Adrenal gland (tissue), 12 donors: ENCODE measurements around the gene SPAG5. TPM values are rescaled to one million over a fixed set of nuclear protein-coding genes. Genes with fewer than 3 reads are reported as not detected.

Experiments used
- DNase-seq, 7 donors: peaks; one replicate each; pipeline ENCODE4 v3.0.0-alpha.2; 2019 to 2020
- H3K27ac ChIP-seq, 5 donors: fragments of 200-600 bp; sonication (generic) in 4 of 5; 1 replicate in 3 of 5; 2 replicates in 2 of 5; pipeline versions ENCODE4 v1.5.1 to v1.8.0; 2016 to 2020; ENCODE audit warnings: mild to moderate bottlenecking in 1 of 5
- H3K27me3 ChIP-seq: fragments of 200-600 bp; 2 replicates; pipeline ENCODE4 v1.8.0; 2021
- H3K36me3 ChIP-seq, 2 donors: fragments of 200-600 bp; replicated peaks in 1 of 2; 1 replicate in 1 of 2; 2 replicates in 1 of 2; pipeline versions ENCODE4 v1.5.1 to v1.8.0; 2018 to 2022
- H3K4me1 ChIP-seq, 2 donors: fragments of 200-600 bp; replicated peaks in 1 of 2; 1 replicate in 1 of 2; 2 replicates in 1 of 2; pipeline versions ENCODE4 v1.5.1 to v1.8.0; 2018 to 2021
- H3K4me3 ChIP-seq, 4 donors: fragments of 200-600 bp; sonication (generic) in 3 of 4; one replicate each; pipeline ENCODE4 v1.5.1; 2016 to 2018
- H3K9me3 ChIP-seq, 3 donors: fragments of 200-600 bp; sonication (generic) in 1 of 3; replicated peaks in 1 of 3; 1 replicate in 2 of 3; 2 replicates in 1 of 3; pipeline versions ENCODE4 v1.5.1 to v1.8.0; 2016 to 2021
- CTCF ChIP-seq, 6 experiments: fragments of 450-650 bp in 4 of 6; fragments of 200-600 bp in 2 of 6; sonication (generic) in 1 of 6; IDR thresholded peaks; 1 replicate in 5 of 6; 2 replicates in 1 of 6; pipeline versions ENCODE4 v1.5.1 to v1.8.0; 2016 to 2021; ENCODE audit warnings: antibody characterized with exemption in 6 of 6, mild to moderate bottlenecking in 2 of 6, moderate library complexity in 1 of 6
- POLR2A ChIP-seq, 2 donors: fragments of 450-650 bp; IDR thresholded peaks; one replicate each; pipeline ENCODE4 v1.6.1; 2017; ENCODE audit warnings: antibody characterized with exemption in 2 of 2, mild to moderate bottlenecking in 2 of 2, moderate library complexity in 1 of 2
- WGBS, 4 donors: extraction: QIAGEN DNeasy Blood & Tissue Kit in 2 of 4; methylation state at CpG; one replicate each; pipeline versions ENCODE4 v1.1.5 to v1.1.7; 2013 to 2017; 5-methylcytosine and 5-hydroxymethylcytosine counted together
- intact Hi-C, 2 donors: fragments of 100-400 bp; cut with DNase I; formaldehyde crosslinking; loops; one replicate each; pipeline versions ENCODE4 v1.14.1 to v1.15.0; 2022 to 2023
- polyA plus RNA-seq, 3 donors: library from polyadenylated mRNA; stranded (reverse); fragments of 200-250 nt in 2 of 3; fragments of 350-450 nt in 1 of 3; fragmentation: Illumina TruSeq in 1 of 3; extraction: RNeasy Lipid Tissue Mini Kit (QIAGEN cat#74804) in 1 of 3; gene quantifications; one replicate each; pipeline ENCODE4 v1.2.3, GENCODE V29; 2013 to 2014
- total RNA-seq, 9 donors: library from RNA; depleted of rRNA in 4 of 9; stranded (reverse); fragments of >200 nt in 4 of 9; fragments of 120-200 nt in 1 of 9; fragmentation: NEBNext Ultra II Directional in 1 of 9; extraction: Animal tissue kit (Norgen Biotek cat#: 25700) in 1 of 9; gene quantifications; one replicate each; pipeline versions ENCODE4 v1.1.0 to v1.2.4, GENCODE V29; 2013 to 2023
- donor health status: healthy with polysubstance abuse.
- donor health status: Bipolar disorder and iron deficiency.
- donor health status: DM: yes; HTN: yes; CAD: no.
- donor health status: DM: no; HTN: no; CAD: no.
- donor health status: DM: no; HTN: no; CAD: no.
- donor health status: DM: yes; HTN: yes; CAD: no.

Gene SPAG5
- total and polyA plus RNA-seq, 12 donors: 0.97 to 35.6 (median 4.3) TPM

- Histone ChIP-seq H3K36me3 (peaks cover 0 to 70% of the 10 kb centered on the region in 2 donors), H3K4me1 (no peaks in the 10 kb centered on the region), H3K4me3 (no peak overlapping the region), H3K27ac (no peak overlapping the region), H3K27me3 (no peaks in the 10 kb centered on the region), H3K9me3 (no peaks in the 10 kb centered on the region)
- WGBS, 4 donors: 88 to 89% (median 89%) methylated on average over 4 of the region's 4 CpGs
- TF ChIP-seq POLR2A (IDR thresholded peaks at IDR 0.05): no peak
- no peak for TF ChIP-seq CTCF (IDR thresholded peaks at IDR 0.05)
- peak in 1 of 7 donors; percentile 31 for DNase-seq
- intact Hi-C loops: loop anchor here (2.0 to 10.0 kb wide), 2 partner anchors 121 kb away; no protein-coding TSS in a partner anchor
These were observed 16.6 kb upstream of the SPAG5 start for GRCh38 chr17:28615260-28615940.

- no peaks in the 10 kb centered on the region for H3K9me3 ChIP-seq
- DNase-seq: peak in 1 of 7 donors; percentile 74
- no peaks in the 10 kb centered on the region for H3K4me1 ChIP-seq
- H3K4me3 ChIP-seq: no peak within 1 kb of the TSS
- peak within 1 kb of the TSS in 1 of 5 donors; percentile 14 for H3K27ac ChIP-seq
- H3K27me3 ChIP-seq: no peaks in the 10 kb centered on the region
- TF ChIP-seq CTCF (IDR thresholded peaks at IDR 0.05): no peak
- TF ChIP-seq POLR2A (IDR thresholded peaks at IDR 0.05): no peak
- intact Hi-C loops: loop anchor here (2.0 to 10.0 kb wide), 3 partner anchors 67 to 119 kb away; no protein-coding TSS in a partner anchor
- peaks cover 0 to 56% of the 10 kb centered on the region in 2 donors for H3K36me3 ChIP-seq
- 65 to 86% (median 74%) methylated on average over 5 of the region's 5 CpGs for WGBS, 4 donors
These were observed 15.1 kb upstream of the SPAG5 start, which contains the start of gene RSKR for GRCh38 chr17:28613931-28614381. Gene RSKR, minus strand, starts transcription at chr17:28614185. Its CDS starts 24 bp downstream, at chr17:28614161.

GRCh38 chr17:28612936-28613872 lies 14.4 kb upstream of the SPAG5 start:
- 73 to 81% (median 77%) methylated on average over 6 of the region's 6 CpGs for WGBS, 4 donors
- H3K4me3 ChIP-seq: no peak overlapping the region
- DNase-seq: peak in 6 of 7 donors; percentile 28 to 69 (median 40)
- peaks cover 0 to 48% of the 10 kb centered on the region in 2 donors for H3K36me3 ChIP-seq
- TF ChIP-seq CTCF (IDR thresholded peaks at IDR 0.05): peak; percentile 27 to 66 (median 56)
- no peak for TF ChIP-seq POLR2A (IDR thresholded peaks at IDR 0.05)
- H3K27me3 ChIP-seq: no peaks in the 10 kb centered on the region
- H3K27ac ChIP-seq: peak overlapping the region in 1 of 5 donors; percentile 14
- H3K9me3 ChIP-seq: no peaks in the 10 kb centered on the region
- H3K4me1 ChIP-seq: no peaks in the 10 kb centered on the region
- intact Hi-C loops: loop anchor here (5.0 to 10.0 kb wide), 2 partner anchors 66 to 118 kb away; no protein-coding TSS in a partner anchor

GRCh38 chr17:28612531-28612930 lies 13.7 kb upstream of the SPAG5 start:
- DNase-seq: no peak
- no peak overlapping the region for H3K27ac ChIP-seq
- peaks cover 0 to 41% of the 10 kb centered on the region in 2 donors for H3K36me3 ChIP-seq
- TF ChIP-seq POLR2A (IDR thresholded peaks at IDR 0.05) (no peak), CTCF (IDR thresholded peaks at IDR 0.05) (no peak)
- H3K27me3 ChIP-seq: no peaks in the 10 kb centered on the region
- H3K4me3 ChIP-seq: no peak overlapping the region
- no peaks in the 10 kb centered on the region for H3K4me1 ChIP-seq
- H3K9me3 ChIP-seq: no peaks in the 10 kb centered on the region
- 53 to 76% (median 67%) methylated on average over 2 of the region's 2 CpGs for WGBS, 4 donors
- intact Hi-C loops: loop anchor here (5.0 to 10.0 kb wide), 2 partner anchors 65 to 118 kb away; no protein-coding TSS in a partner anchor
